Liver (tissue), 9 donors: ENCODE data around the gene TTYH3. TPM values are rescaled to one million over a fixed set of nuclear protein-coding genes. Genes with fewer than 3 reads are reported as not detected.

ENCODE experiments used
- DNase-seq: peaks from one replicate; pipeline ENCODE4 v3.0.0-alpha.2; 2017; ENCODE audit warnings: low spot score
- H3K27ac ChIP-seq, 2 donors: one replicate each; pipeline ENCODE4 v1.7.0; 2013; ENCODE audit warnings: inconsistent platforms in 2 of 2, low read length in 2 of 2, control low read depth in 1 of 2, low read depth in 1 of 2, mild to moderate bottlenecking in 1 of 2
- H3K27me3 ChIP-seq, 4 donors: one replicate each; pipeline versions ENCODE4 v1.6.1 to v1.7.0; 2013; ENCODE audit warnings: low read length in 3 of 4, inconsistent platforms in 1 of 4, mild to moderate bottlenecking in 1 of 4, moderate library complexity in 1 of 4; ENCODE audit not compliant: control insufficient read depth in 4 of 4, insufficient read depth in 4 of 4
- H3K36me3 ChIP-seq, 4 donors: one replicate each; pipeline versions ENCODE4 v1.6.1 to v1.7.0; 2013; ENCODE audit warnings: low read length in 3 of 4, mild to moderate bottlenecking in 3 of 4, low read depth in 1 of 4, moderate library complexity in 1 of 4; ENCODE audit not compliant: control insufficient read depth in 4 of 4, insufficient read depth in 3 of 4
- H3K4me1 ChIP-seq, 4 donors: one replicate each; pipeline versions ENCODE4 v1.6.1 to v1.7.0; 2013; ENCODE audit warnings: low read length in 3 of 4, mild to moderate bottlenecking in 3 of 4, moderate library complexity in 1 of 4; ENCODE audit not compliant: control insufficient read depth in 4 of 4, insufficient read depth in 4 of 4
- H3K4me3 ChIP-seq, 3 donors: one replicate each; pipeline versions ENCODE4 v1.6.1 to v1.7.0; 2013; ENCODE audit warnings: low read length in 3 of 3, control low read depth in 1 of 3, low read depth in 1 of 3, mild to moderate bottlenecking in 1 of 3
- H3K9ac ChIP-seq, 2 donors: one replicate each; pipeline ENCODE4 v1.7.0; 2013; ENCODE audit warnings: low read length in 2 of 2, mild to moderate bottlenecking in 2 of 2, moderate library complexity in 2 of 2, control low read depth in 1 of 2, low read depth in 1 of 2
- H3K9me3 ChIP-seq, 4 donors: one replicate each; pipeline versions ENCODE4 v1.6.1 to v1.7.0; 2013; ENCODE audit warnings: low read length in 3 of 4; ENCODE audit not compliant: control insufficient read depth in 4 of 4
- ATF3 ChIP-seq: IDR thresholded peaks from 2 replicates; pipeline ENCODE4 v1.6.1; 2016; ENCODE audit warnings: antibody characterized with exemption
- CTCF ChIP-seq: fragments of 150-350 bp; IDR thresholded peaks from 2 replicates; pipeline ENCODE4 v1.5.1; 2017; ENCODE audit warnings: improper control_type of control experiment, low read depth, low read length; ENCODE audit not compliant: missing input control
- EGR1 ChIP-seq, 2 donors: IDR thresholded peaks; 2 replicates each; pipeline ENCODE4 v1.6.1; 2016 to 2018; ENCODE audit warnings: antibody characterized with exemption in 2 of 2, low read depth in 2 of 2
- FOXA1 ChIP-seq: IDR thresholded peaks from 2 replicates; pipeline ENCODE4 v1.6.1; 2016; ENCODE audit warnings: antibody characterized with exemption
- FOXA2 ChIP-seq: IDR thresholded peaks from 2 replicates; pipeline ENCODE4 v1.6.1; 2016; ENCODE audit warnings: antibody characterized with exemption
- GABPA ChIP-seq, 2 donors: IDR thresholded peaks in 1 of 2; conservative IDR thresholded peaks in 1 of 2; 2 replicates each; pipeline ENCODE4 v1.6.1; 2016; ENCODE audit warnings: antibody characterized with exemption in 2 of 2, mild to moderate bottlenecking in 1 of 2, moderate library complexity in 1 of 2
- HNF4A ChIP-seq, 2 donors: conservative IDR thresholded peaks; 2 replicates each; pipeline ENCODE4 v1.6.1; 2016; ENCODE audit warnings: antibody characterized with exemption in 2 of 2, mild to moderate bottlenecking in 2 of 2
- HNF4G ChIP-seq: IDR thresholded peaks from 2 replicates; pipeline ENCODE4 v1.6.1; 2016; ENCODE audit warnings: antibody characterized with exemption
- JUND ChIP-seq, 2 donors: IDR thresholded peaks; 2 replicates each; pipeline ENCODE4 v1.6.1; 2016; ENCODE audit warnings: antibody characterized with exemption in 2 of 2
- NR2F2 ChIP-seq: IDR thresholded peaks from 2 replicates; pipeline ENCODE4 v1.6.1; 2016; ENCODE audit warnings: antibody characterized with exemption
- RAD21 ChIP-seq, 2 donors: IDR thresholded peaks; 2 replicates each; pipeline ENCODE4 v1.6.1; 2016; ENCODE audit warnings: antibody characterized with exemption in 2 of 2, mild to moderate bottlenecking in 2 of 2
- REST ChIP-seq: IDR thresholded peaks from 2 replicates; pipeline ENCODE4 v1.6.1; 2016; ENCODE audit warnings: antibody characterized with exemption, mild to moderate bottlenecking
- RXRA ChIP-seq, 2 donors: IDR thresholded peaks; 2 replicates each; pipeline ENCODE4 v1.6.1; 2017 to 2018; ENCODE audit warnings: antibody characterized with exemption in 2 of 2, mild to moderate bottlenecking in 1 of 2
- YY1 ChIP-seq: IDR thresholded peaks from 2 replicates; pipeline ENCODE4 v1.6.1; 2016; ENCODE audit warnings: antibody characterized with exemption, mild to moderate bottlenecking
- ZBTB33 ChIP-seq: IDR thresholded peaks from 2 replicates; pipeline ENCODE4 v1.6.1; 2016; ENCODE audit warnings: antibody characterized with exemption
- WGBS: extraction: QIAGEN DNeasy Blood & Tissue Kit; methylation state at CpG from one replicate; pipeline ENCODE4 v1.1.7; 2013; 5-methylcytosine and 5-hydroxymethylcytosine counted together
- polyA plus RNA-seq, 2 donors: library from polyadenylated mRNA; stranded (reverse) in 1 of 2; unstranded in 1 of 2; fragments of 200-250 nt in 1 of 2; fragments of >200 nt in 1 of 2; fragmentation: Nextera tagmentation in 1 of 2; extraction: Ambion mirVana in 1 of 2; gene quantifications; one replicate each; pipeline versions ENCODE4 v1.2.1 to v1.2.3, GENCODE V29; 2013 to 2015
- total RNA-seq, 2 donors: library from RNA; depleted of rRNA; stranded (reverse); fragments of >200 nt; gene quantifications; one replicate each; pipeline ENCODE4 v1.2.3, GENCODE V29; 2014
- donor health status: healthy.
- donor health status: healthy.
- donor health status: healthy.
- donor health status: healthy.
- donor health status: healthy.

TTYH3 gene
- total and polyA plus RNA-seq, 4 donors, result 8.2 to 19.6 (median 17.4) TPM

GRCh38 chr7:2687338-2687869 lies 55.6 kb downstream of the TTYH3 start (continued):
- TF ChIP-seq RXRA (IDR thresholded peaks at IDR 0.05) (no peak), GABPA (IDR thresholded peaks at IDR 0.05 in 1 of 2, conservative IDR thresholded peaks at IDR 0.05 in 1 of 2) (no peak), ATF3 (no peak), EGR1 (IDR thresholded peaks at IDR 0.05; ENCODE audit: low read depth in 2 of 2) (no peak), ZBTB33 (no peak)

- Histone ChIP-seq H3K9ac (no peak within 1 kb of the TSS), H3K4me1 (peaks cover 2 to 13% (median 5%) of the 10 kb centered on the region in 4 donors), H3K36me3 (no peaks in the 10 kb centered on the region), H3K9me3 (no peaks in the 10 kb centered on the region), H3K4me3 (peak within 1 kb of the TSS in 1 of 3 donors; percentile 28), H3K27ac (no peak within 1 kb of the TSS), H3K27me3 (peaks cover 0 to 2% (median 0%) of the 10 kb centered on the region in 4 donors)
- TF ChIP-seq REST (no peak), HNF4G (no peak), JUND (IDR thresholded peaks at IDR 0.05) (no peak), GABPA (IDR thresholded peaks at IDR 0.05 in 1 of 2, conservative IDR thresholded peaks at IDR 0.05 in 1 of 2) (no peak)
- WGBS, result 5% methylated on average over 41 of the region's 41 CpGs
- DNase-seq, result no peak
These were observed 56.1 kb downstream of the TTYH3 start, which contains the start of gene AMZ1 for GRCh38 chr7:2687881-2688318. AMZ1 (plus strand) TSS chr7:2688202; CDS start chr7:2700452, 12,250 bp downstream.

- 12% methylated on average over 62 of the region's 62 CpGs for WGBS
- Histone ChIP-seq H3K27ac (no peak overlapping the region), H3K9ac (no peak overlapping the region), H3K36me3 (no peaks in the 10 kb centered on the region), H3K9me3 (no peaks in the 10 kb centered on the region), H3K4me3 (peak overlapping the region in 1 of 3 donors; percentile 28), H3K4me1 (peaks cover 2 to 15% (median 7%) of the 10 kb centered on the region in 4 donors), H3K27me3 (peaks cover 0 to 2% (median 0%) of the 10 kb centered on the region in 4 donors)
- no peak for DNase-seq
- TF ChIP-seq YY1 (no peak), EGR1 (IDR thresholded peaks at IDR 0.05; ENCODE audit: low read depth in 2 of 2) (no peak), REST (no peak), NR2F2 (no peak), RXRA (IDR thresholded peaks at IDR 0.05) (no peak), JUND (IDR thresholded peaks at IDR 0.05) (no peak), CTCF (no peak), ATF3 (no peak), RAD21 (IDR thresholded peaks at IDR 0.05) (no peak), GABPA (IDR thresholded peaks at IDR 0.05 in 1 of 2, conservative IDR thresholded peaks at IDR 0.05 in 1 of 2) (no peak), FOXA1 (no peak), FOXA2 (no peak), HNF4A (conservative IDR thresholded peaks at IDR 0.05) (no peak)
These were observed 56.9 kb downstream of the TTYH3 start for GRCh38 chr7:2688409-2689342.
